Stimulated activated CD4-positive, alpha-beta T cell treated with anti-CD3 and anti-CD28 coated beads, TNF-alpha, amount 100 ng/mL, for 4 hours (primary cell): ENCODE data around the gene FAM53B.

Source experiments
- DNase-seq, 3 experiments: peaks; one replicate each; pipeline ENCODE4 v3.0.0-alpha.2; 2020; ENCODE audit warnings: low read depth in 3 of 3

Gene FAM53B

DNA sequence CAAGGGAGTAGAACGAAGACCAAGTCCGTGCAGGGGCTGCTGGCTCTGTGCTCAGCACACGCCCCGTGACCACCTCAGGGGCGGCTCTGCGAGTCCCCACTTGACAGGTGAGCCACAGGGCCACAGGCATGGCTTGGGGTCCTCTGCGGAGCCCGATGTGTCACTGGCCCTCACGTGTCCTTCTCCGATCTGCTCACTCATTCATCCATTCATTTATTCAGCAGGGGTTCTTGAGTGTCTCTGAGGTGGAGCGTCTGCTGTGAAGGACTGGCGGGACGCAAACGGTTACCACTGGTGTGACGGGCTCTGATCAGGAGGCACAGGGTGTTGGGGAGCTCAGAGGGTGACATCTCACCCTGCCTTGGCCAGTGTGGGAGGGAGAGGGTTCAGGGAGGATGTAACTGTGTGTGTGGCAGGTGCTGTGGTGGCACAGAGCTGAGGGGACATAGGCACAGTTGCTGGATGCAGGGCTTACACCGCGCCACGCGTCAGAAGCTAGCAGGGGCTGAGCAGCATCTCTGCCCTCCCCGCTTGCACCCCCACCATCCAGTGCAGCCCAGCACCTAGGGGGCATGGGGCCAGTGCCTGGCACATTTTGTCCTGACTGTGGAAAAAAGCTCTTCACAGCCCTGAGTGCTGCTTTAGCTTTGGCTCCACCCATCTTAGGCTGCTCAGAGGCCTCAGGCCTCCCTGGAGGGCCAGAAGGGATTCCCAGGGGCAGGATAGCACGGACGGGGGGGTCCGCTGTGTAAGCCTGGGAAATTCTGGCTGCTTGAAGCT, 165.8 kb downstream of the FAM53B start:
- no peak for DNase-seq

DNA sequence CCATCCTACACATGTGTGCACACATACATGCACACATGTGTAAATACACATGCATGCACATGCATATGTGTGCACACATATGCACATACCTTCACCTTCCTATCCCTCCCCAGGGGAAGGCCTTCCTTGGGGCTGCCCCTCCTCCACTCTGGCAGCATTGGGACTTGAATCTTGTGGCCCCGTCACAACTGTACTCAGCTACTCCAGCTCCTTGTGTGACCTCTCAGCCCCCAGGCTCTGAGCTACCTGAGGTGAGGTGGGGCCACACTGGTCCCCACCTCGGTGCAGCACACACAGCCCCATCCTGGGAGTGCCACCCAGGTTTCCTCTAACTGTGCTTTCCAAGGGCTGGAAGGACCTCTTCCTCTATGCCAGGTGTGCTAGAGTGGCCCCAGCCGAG, 166.5 kb downstream of the FAM53B start:
- DNase-seq = no peak

DNA sequence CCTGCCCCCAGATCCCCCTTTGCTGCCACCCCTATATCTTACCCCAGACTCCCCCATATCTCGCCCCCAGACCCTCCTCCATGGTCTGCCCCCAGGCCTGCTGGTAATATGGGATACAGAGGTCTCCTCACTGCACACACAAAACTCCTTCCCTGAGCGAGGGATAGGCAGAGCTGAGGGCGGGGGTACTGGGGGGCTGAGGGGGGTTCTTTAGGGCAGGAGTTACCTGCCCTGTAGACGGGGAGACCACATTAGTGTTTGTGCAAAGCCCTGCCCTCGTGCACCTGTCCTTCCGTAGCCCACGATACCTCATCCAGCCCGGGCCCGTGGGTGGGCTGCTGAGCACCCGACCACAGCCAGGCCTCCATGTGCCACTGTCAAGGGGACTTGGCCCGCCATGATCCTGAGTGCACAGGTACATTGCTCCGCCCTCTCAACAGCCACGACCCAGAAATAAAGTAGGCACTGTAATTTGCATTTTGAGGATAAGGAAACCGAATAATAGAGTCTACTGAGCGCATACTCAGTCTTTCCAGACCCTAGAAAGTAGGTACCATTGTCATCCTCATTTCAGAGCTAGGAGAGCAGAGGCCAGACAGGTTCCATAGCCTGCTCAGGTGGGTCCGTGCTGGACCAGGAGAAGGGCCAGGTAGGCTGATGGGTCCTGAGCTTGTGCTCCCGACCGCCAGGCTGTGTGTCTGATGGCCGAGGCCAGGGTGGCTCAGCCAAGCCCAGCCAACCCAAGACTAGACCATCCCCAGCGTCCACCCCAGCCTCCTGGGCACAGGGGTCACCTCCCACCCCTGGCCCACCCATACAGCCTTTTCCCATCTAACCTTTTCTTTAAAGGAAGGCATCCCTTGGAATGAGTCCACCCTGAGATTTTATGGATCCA, 167.4 kb downstream of the FAM53B start:
- no peak for DNase-seq

DNA sequence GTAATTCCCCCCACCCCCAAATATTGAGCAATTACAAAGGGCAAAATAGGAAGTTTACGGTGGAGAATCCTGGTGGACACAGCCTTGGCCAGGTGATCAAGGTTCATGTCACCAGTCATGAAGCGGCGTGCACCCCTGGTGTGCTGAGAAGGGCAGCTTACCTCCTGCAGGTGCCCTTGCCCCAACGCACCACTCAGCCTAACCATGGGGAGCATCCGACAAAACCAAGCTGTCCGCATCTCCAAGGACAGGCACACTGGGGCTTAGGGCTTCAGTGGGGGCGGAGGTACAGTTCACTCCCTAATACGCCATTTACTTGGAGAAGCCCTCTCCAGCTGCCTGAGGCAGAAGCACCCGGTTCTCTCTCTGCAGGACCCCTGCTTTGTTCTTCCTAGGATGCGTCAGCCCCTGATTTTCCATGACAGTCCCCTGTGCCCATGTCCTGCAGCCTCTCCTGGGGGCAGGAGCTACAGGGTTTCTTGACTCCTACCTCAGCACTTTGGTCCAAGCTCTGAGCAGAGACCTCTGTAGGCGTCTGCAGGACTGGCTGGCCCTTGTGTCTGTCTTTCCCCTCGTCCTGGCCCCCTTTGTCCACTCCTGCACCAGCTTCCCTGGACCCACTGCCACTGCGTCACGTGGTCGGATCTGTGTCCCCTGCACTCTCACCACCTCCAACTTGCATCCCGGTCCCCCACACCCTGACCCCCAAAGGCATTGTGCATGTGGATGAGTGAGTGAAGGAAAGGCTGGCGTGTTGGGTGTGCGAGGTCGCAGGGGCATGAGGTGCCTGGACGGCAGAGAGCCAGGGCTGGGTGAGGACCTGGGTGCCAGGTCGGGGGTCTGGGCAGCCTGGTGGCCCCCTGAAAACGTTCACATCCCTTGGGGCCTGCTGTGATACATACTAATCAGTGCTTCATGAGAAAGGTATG, 168.8 kb downstream of the FAM53B start:
- DNase-seq = no peak

DNA sequence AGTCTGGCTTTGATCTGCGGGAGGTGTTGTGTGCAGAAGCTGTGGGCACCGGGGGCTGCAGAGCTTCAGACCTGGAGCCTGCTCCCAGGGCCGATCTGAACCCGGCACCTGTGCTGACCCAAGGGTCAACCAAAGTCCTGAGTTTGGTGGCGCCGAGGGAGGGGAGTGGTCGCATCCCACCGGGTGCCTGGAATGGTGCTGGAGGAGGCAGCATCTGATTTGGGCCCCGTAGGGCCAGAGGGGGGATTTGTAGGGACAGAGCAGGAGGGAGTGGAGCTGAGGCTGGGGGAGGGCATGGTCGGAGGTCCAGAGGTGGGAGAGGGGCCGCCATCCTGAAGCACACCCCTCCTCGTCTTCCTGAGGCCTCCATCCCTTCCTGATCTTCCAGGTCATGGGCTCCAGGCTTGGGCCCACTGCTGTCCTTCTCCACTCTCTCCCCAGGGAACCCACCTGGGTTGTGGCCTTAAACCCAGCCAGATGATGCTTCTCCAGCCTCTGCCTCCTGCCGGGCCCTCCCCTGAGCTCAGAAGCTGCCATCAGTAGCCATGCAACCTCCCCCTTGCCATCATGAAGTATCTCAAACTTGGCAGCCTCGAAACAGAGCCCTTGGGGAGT, 169.6 kb downstream of the FAM53B start:
- no peak for DNase-seq

DNA sequence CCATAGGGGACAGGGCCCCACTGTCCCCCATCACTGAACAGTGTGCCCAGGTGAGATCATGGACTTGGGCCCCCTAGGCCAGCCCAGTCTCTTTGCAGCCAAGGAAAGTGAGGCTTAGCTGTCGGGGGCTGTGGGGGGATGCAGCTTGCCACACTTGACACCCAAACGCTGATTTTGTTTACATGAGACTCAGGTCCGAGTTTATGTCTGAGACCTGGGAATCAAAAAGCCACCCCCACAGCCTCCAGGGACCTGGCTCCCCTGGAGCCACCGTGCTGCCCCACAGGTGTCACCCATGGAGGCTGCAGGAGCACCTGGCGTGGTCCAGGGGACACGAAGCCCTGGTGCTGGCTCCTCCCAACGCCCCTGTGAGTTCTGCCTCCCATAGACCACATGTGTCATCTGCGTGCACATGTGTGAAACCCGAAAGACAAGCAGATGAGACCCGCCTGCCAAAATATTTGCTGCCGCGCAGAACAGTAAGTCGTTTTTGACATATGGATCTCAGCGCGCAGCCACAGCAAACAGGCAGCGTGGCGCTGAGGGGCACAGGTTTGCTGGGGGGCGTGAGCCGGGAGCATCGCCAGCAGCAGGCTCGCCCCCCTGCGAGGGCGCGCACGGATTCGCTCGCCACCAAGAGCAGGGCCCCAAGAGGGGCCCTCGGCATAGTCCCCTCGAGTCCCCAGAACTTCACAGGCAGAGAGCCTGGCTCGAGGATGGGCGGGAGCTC, 170.3 kb downstream of the FAM53B start:
- DNase-seq = no peak

DNA sequence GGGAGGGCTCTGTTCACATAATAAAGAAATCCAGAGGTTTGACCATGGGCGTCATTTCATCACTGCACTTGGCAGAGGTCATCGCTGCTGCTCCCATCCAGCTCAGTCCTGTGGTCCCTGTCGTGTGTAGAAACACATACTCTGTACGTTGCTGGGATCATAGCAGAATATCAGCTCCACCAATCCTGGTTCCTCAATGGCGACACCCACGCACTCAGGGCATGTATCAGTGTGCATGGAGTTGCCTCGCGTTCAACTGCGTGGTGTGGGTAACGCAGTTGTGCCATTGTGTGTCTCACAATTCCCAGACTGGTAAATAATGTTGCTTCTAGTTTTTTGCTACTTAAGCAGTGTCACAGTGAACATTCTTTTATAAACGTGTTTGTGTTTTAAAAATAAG, 171.4 kb downstream of the FAM53B start:
- DNase-seq = no peak

DNA sequence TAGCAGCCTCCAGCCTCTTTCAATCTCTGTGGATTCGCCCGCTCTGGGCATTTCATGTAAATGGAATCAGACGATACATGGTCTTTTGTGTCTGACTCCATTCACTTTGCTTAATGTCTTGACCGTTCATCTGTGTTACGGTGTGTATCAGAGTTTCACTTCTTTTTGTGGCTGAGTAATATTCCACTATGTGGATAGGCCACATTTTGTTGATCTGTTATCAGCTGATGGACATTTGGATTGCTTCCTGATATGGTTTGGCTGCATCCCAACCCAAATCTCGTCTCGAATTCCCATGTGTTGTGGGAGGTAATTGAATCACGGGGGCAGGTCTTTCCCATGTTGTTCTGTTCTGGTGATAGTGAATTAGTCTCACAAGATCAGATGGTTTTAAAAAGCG, 173.5 kb downstream of the FAM53B start:
- DNase-seq = no peak

DNA sequence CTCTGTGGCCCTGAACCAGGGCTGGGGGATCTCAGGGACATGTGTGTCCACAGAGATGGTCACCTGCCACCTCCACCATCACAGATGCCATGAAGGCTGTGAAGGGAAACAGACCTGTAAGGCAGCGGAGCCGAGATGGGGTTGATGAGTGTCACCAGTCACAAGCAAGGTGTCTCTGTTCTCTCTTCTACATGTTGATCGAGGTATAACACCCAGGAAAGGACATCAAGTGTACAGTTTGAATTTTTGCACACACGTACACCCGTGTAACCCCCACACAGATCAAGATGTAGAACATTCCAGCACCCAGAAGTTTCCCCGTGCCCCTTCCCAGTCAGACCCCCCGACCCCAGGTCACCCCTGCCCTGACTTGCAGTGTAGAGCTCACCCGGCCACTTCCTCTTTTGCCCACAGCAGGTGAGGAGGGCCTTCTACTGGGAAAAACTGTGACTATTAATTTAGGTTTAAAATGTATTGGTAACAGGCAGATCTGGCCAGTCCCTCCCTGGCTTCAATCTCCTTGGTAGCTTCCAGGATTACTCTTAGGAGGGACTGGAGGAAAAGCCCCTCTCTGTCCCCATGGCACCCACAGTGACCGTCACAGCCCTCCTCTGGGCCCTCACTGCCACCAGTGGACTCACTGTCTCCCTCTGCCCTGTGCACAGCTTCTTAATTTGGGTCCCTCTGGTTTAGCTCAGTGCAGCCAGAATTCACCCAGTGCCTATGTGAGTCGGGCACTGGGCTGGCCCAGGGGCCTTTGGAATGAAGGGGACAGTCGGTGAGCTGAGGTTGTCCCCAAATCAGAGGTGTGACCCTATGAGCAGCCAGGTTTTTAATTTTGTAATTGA, 174.3 kb downstream of the FAM53B start:
- DNase-seq = no peak
